Endothelial cell of umbilical vein (primary cell): Measurements from ENCODE around the gene MDFIC. TPM values are rescaled to one million over a fixed set of nuclear protein-coding genes. Genes with fewer than 3 reads are reported as not detected.

Source experiments
- BruUV-seq: library from RNA; stranded (reverse); fragments of 400-500 nt; replicated peaks from 2 replicates; lab custom pipeline; 2021; lab: Mats Ljungman, UMichigan
- CTCF ChIA-PET: fragments of 300-600, 350-600 bp; sonication (Branson Sonifier 250); formaldehyde crosslinking; loops from one replicate; lab custom pipeline; 2021; ENCODE audit warnings: antibody characterized with exemption, inconsistent platforms; lab: Charles Lee
- POLR2A ChIA-PET: fragments of 300-600, 350-600 bp; sonication (Branson Sonifier 250); formaldehyde crosslinking; loops from one replicate; lab custom pipeline; 2021; ENCODE audit warnings: antibody characterized with exemption, inconsistent platforms; lab: Charles Lee
- DNase-seq: peaks from one replicate; pipeline ENCODE4 v3.0.0-alpha.2; 2011; ENCODE audit warnings: low read depth, low spot score
- FAIRE-seq: peaks from 2 replicates; lab custom pipeline; 2011; peaks lifted over from hg19 to GRCh38; lab: Jason Lieb, UNC
- H2AFZ ChIP-seq: 2 replicates; pipeline ENCODE4 v1.6.0; 2012; ENCODE audit warnings: low read depth, low read length, control low read depth, inconsistent platforms
- H3K27ac ChIP-seq: 2 replicates; pipeline ENCODE4 v1.5.1; 2011; ENCODE audit warnings: low read depth, mild to moderate bottlenecking, control low read depth, low read length, moderate library complexity; ENCODE audit not compliant: insufficient read depth
- H3K27me3 ChIP-seq, 2 experiments: 2 replicates each; pipeline versions ENCODE4 v1.6.0 to v1.6.1; 2011; ENCODE audit warnings: low read length in 2 of 2, mixed read lengths in 1 of 2; ENCODE audit not compliant: control insufficient read depth in 2 of 2, insufficient read depth in 2 of 2
- H3K36me3 ChIP-seq, 2 experiments: 2 replicates in 1 of 2; 3 replicates in 1 of 2; pipeline ENCODE4 v1.5.1; 2011; ENCODE audit warnings: low read length in 2 of 2, mild to moderate bottlenecking in 1 of 2, moderate library complexity in 1 of 2; ENCODE audit not compliant: control insufficient read depth in 2 of 2, insufficient read depth in 2 of 2; ENCODE audit errors: extremely low read depth in 1 of 2
- H3K4me1 ChIP-seq: 3 replicates; pipeline ENCODE4 v1.5.1; 2011; ENCODE audit warnings: mild to moderate bottlenecking, low read length; ENCODE audit not compliant: control insufficient read depth, insufficient read depth; ENCODE audit errors: extremely low read depth
- H3K4me2 ChIP-seq: 2 replicates; pipeline ENCODE4 v1.6.1; 2011; ENCODE audit warnings: low read length, control low read depth, mixed read lengths; ENCODE audit not compliant: insufficient read depth
- H3K4me3 ChIP-seq, 3 experiments: fragments of 200-600 bp in 1 of 3; sonication (generic), shearing (Covaris generic) in 1 of 3; replicated peaks in 1 of 3; 2 replicates each; pipeline ENCODE4 v1.5.1; 2011 to 2016; ENCODE audit warnings: control low read depth in 3 of 3, low read length in 3 of 3, mild to moderate bottlenecking in 2 of 3, inconsistent platforms in 1 of 3, low read depth in 1 of 3, moderate library complexity in 1 of 3; ENCODE audit not compliant: insufficient read depth in 1 of 3
- H3K79me2 ChIP-seq: 2 replicates; pipeline ENCODE4 v1.6.0; 2012; ENCODE audit warnings: low read length, inconsistent platforms; ENCODE audit not compliant: control insufficient read depth, insufficient read depth
- H3K9ac ChIP-seq: replicated peaks from 2 replicates; pipeline ENCODE3; 2011; ENCODE audit warnings: low read length, control low read depth; ENCODE audit not compliant: insufficient read depth; ENCODE audit errors: extremely low read depth
- H3K9me1 ChIP-seq: replicated peaks from 3 replicates; pipeline ENCODE4 v1.6.0; 2011; ENCODE audit warnings: mild to moderate bottlenecking, low read length; ENCODE audit not compliant: control insufficient read depth, insufficient read depth; ENCODE audit errors: extremely low read depth
- H3K9me3 ChIP-seq: replicated peaks from 2 replicates; pipeline ENCODE4 v1.5.1; 2012; ENCODE audit warnings: low read length, inconsistent platforms; ENCODE audit not compliant: control insufficient read depth, insufficient read depth
- H4K20me1 ChIP-seq: replicated peaks from 2 replicates; pipeline ENCODE3; 2011; ENCODE audit warnings: mild to moderate bottlenecking, low read length; ENCODE audit not compliant: control insufficient read depth, insufficient read depth; ENCODE audit errors: extremely low read depth
- CTCF ChIP-seq, 2 donors: IDR thresholded peaks; 1 replicate in 1 of 2; 2 replicates in 1 of 2; pipeline ENCODE4 v1.5.1; 2011; ENCODE audit warnings: low read length in 2 of 2, mild to moderate bottlenecking in 2 of 2, moderate library complexity in 2 of 2, control low read depth in 1 of 2, inconsistent platforms in 1 of 2, low read depth in 1 of 2; ENCODE audit not compliant: insufficient read depth in 1 of 2; ENCODE audit errors: extremely low read depth in 1 of 2
- GATA2 ChIP-seq: IDR thresholded peaks from 2 replicates; pipeline ENCODE4 v1.7.0; 2011; ENCODE audit warnings: low read depth, mild to moderate bottlenecking, moderate library complexity, mixed read lengths, low read length; ENCODE audit not compliant: insufficient read length, insufficient read depth
- MYC ChIP-seq: IDR thresholded peaks from one replicate; pipeline ENCODE4 v1.6.1; 2011; ENCODE audit warnings: mild to moderate bottlenecking, low read depth, low read length
- POLR2A ChIP-seq: IDR thresholded peaks from 2 replicates; pipeline ENCODE4 v1.6.1; 2012; ENCODE audit warnings: low read depth, mild to moderate bottlenecking, control low read depth, low read length
- dilution Hi-C: fragments of 300-500 bp; cut with MboI; formaldehyde crosslinking; loops from one replicate; pipeline ENCODE4 v1.15.0; 2019; ENCODE audit warnings: low sequenced_read_pairs; ENCODE audit not compliant: extremely low pct_ligation_motif_present
- intact Hi-C: fragments of 100-400 bp; cut with micrococcal nuclease; formaldehyde crosslinking; loops from one replicate; pipeline ENCODE4 v1.10.0; 2022
- polyA plus RNA-seq, 4 experiments: library from polyadenylated mRNA; depleted of rRNA in 3 of 4; stranded (reverse) in 3 of 4; unstranded in 1 of 4; fragments of >200 nt; gene quantifications; 2 replicates each; pipeline versions ENCODE4 v1.2.1 to v1.2.3, GENCODE V29; 2011 to 2012; ENCODE audit warnings: missing spikeins in 1 of 4
- total RNA-seq: library from RNA; stranded (reverse); gene quantifications from 2 replicates; pipeline ENCODE4 v1.2.3, GENCODE V29; 2021
- TF ChIP-seq, protein P1 (sequence below): IDR thresholded peaks from 2 replicates; pipeline ENCODE4 v1.6.1; 2011; ENCODE audit not compliant: insufficient read depth, insufficient read length

MDFIC gene
- total and polyA plus RNA-seq, 2 donors (not counting 3 experiments of a cell fraction or from before 2014, with no cell fraction given), result 6.5 to 14.2 TPM

- intact Hi-C loops (no loop called here), dilution Hi-C loops (no loop called here)
- no peaks in the 10 kb centered on the region for H4K20me1 ChIP-seq
- peak overlapping the region; percentile 41 for H3K4me2 ChIP-seq
- POLR2A ChIA-PET, result no interaction called here
- no TSS peak for BruUV-seq
- H3K9me3 ChIP-seq, result no peaks in the 10 kb centered on the region
- H3K9ac ChIP-seq, result no peak overlapping the region
- peaks cover 5% of the 10 kb centered on the region for H3K4me1 ChIP-seq
- H3K4me3 ChIP-seq, result no peak overlapping the region
- no peaks in the 10 kb centered on the region for H3K9me1 ChIP-seq
- FAIRE-seq (no peak), DNase-seq (no peak)
- H3K27me3 ChIP-seq, result no peaks in the 10 kb centered on the region
- H3K27ac ChIP-seq, result no peak overlapping the region
- H3K79me2 ChIP-seq, result no peaks in the 10 kb centered on the region
- CTCF ChIA-PET, result interaction anchor here (0.6 to 1.4 kb wide), 6 partner anchors 12 to 818 kb away, joined by 3 to 6 read pairs (median 3); no protein-coding TSS in a partner anchor
- no peak for TF ChIP-seq GATA2
- no peak for TF ChIP-seq POLR2A
- TF ChIP-seq, protein P1, sequence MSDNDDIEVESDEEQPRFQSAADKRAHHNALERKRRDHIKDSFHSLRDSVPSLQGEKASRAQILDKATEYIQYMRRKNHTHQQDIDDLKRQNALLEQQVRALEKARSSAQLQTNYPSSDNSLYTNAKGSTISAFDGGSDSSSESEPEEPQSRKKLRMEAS, result no peak
- no peaks in the 10 kb centered on the region for H3K36me3 ChIP-seq
- H2AFZ ChIP-seq, result no peak overlapping the region
These were observed 87.2 kb downstream of the MDFIC start for GRCh38 chr7:115009139-115009538.

GRCh38 chr7:115009736-115010440 is 88.0 kb downstream of the MDFIC start:
- Histone ChIP-seq H3K9ac (no peak overlapping the region), H3K9me1 (no peaks in the 10 kb centered on the region), H4K20me1 (no peaks in the 10 kb centered on the region), H3K4me1 (peaks cover 5% of the 10 kb centered on the region), H3K36me3 (no peaks in the 10 kb centered on the region), H3K79me2 (no peaks in the 10 kb centered on the region), H2AFZ (no peak overlapping the region), H3K9me3 (no peaks in the 10 kb centered on the region), H3K4me3 (no peak overlapping the region), H3K27me3 (no peaks in the 10 kb centered on the region), H3K27ac (no peak overlapping the region), H3K4me2 (no peak overlapping the region)
- ChIA-PET CTCF (interaction anchor here (1.1 to 1.4 kb wide), 4 partner anchors 11 to 817 kb away, joined by 3 to 6 read pairs (median 4); no protein-coding TSS in a partner anchor), POLR2A (no interaction called here)
- FAIRE-seq, result peak; percentile 26
- no peak for DNase-seq
- dilution Hi-C loops, result no loop called here
- intact Hi-C loops, result no loop called here
- TF ChIP-seq CTCF (IDR thresholded peaks at IDR 0.05; ENCODE audit: extremely low read depth in 1 of 2, insufficient read depth in 1 of 2, low read depth in 1 of 2, low read length in 2 of 2) (no peak), MYC (no peak)
- no TSS peak for BruUV-seq
